ENCODE data around the gene TRPV2. TPM values are rescaled to one million over a fixed set of nuclear protein-coding genes. Genes with fewer than 3 reads are reported as not detected.
"Not testable (repeated sequence)": the region's sequence is repeated elsewhere in the genome, so short reads cannot be mapped to it uniquely, and the experiment has no call there.

TRPV2 gene
- 1 to 10 TPM; 2.3 to 3.6 (median 3.4) TPM for polyA plus RNA-seq (ENCODE audit: insufficient read length in 4 of 4)

GRCh38 chr17:16415031-16415924 lies at the start of gene TRPV2:
TSS of gene TRPV2 (plus strand) at chr17:16415571. CDS start at chr17:16417669, 2,098 bp downstream.
- DNase-seq (ENCODE audit: low read depth in 4 of 4, low spot score in 3 of 4): no peak

GRCh38 chr17:16371742-16372141 lies 43.6 kb upstream of the TRPV2 start:
- no peak for DNase-seq (ENCODE audit: low read depth in 4 of 4, low spot score in 3 of 4)

- no peak for DNase-seq (ENCODE audit: low read depth in 4 of 4, low spot score in 3 of 4)
Observed at GRCh38 chr17:16374146-16374938, 41.0 kb upstream of the TRPV2 start.

- no peak for DNase-seq (ENCODE audit: low read depth in 4 of 4, low spot score in 3 of 4)
Observed at GRCh38 chr17:16377941-16378341, 37.4 kb upstream of the TRPV2 start.

GRCh38 chr17:16378636-16379282 lies 36.6 kb upstream of the TRPV2 start:
- no peak for DNase-seq (ENCODE audit: low read depth in 4 of 4, low spot score in 3 of 4)

GRCh38 chr17:16379654-16380053 lies 35.7 kb upstream of the TRPV2 start:
- DNase-seq (ENCODE audit: low read depth in 4 of 4, low spot score in 3 of 4): no peak

- peak; percentile 90 to 94 (median 92) for DNase-seq (ENCODE audit: low read depth in 4 of 4, low spot score in 3 of 4)
Observed at GRCh38 chr17:16380640-16381495, 34.5 kb upstream of the TRPV2 start, which contains the start of gene UBB. TSS of gene UBB (plus strand) at chr17:16381091. CDS start at chr17:16381908, 817 bp downstream.

- DNase-seq (ENCODE audit: low read depth in 4 of 4, low spot score in 3 of 4): no peak
Observed at GRCh38 chr17:16381496-16381820, 33.9 kb upstream of the TRPV2 start.

GRCh38 chr17:16383216-16383615 lies 32.2 kb upstream of the TRPV2 start:
- DNase-seq (ENCODE audit: low read depth in 4 of 4, low spot score in 3 of 4): no peak

GRCh38 chr17:16383772-16384287 lies 31.5 kb upstream of the TRPV2 start:
- DNase-seq (ENCODE audit: low read depth in 4 of 4, low spot score in 3 of 4): no peak

- no peak for DNase-seq (ENCODE audit: low read depth in 4 of 4, low spot score in 3 of 4)
Observed at GRCh38 chr17:16384557-16384956, 30.8 kb upstream of the TRPV2 start.

- DNase-seq (ENCODE audit: low read depth in 4 of 4, low spot score in 3 of 4): not testable (repeated sequence)
Observed at GRCh38 chr17:16386126-16386507, 29.3 kb upstream of the TRPV2 start.

GRCh38 chr17:16391451-16391850 lies 23.9 kb upstream of the TRPV2 start:
- DNase-seq (ENCODE audit: low read depth in 4 of 4, low spot score in 3 of 4): no peak

- not testable (repeated sequence) for DNase-seq (ENCODE audit: low read depth in 4 of 4, low spot score in 3 of 4)
Observed at GRCh38 chr17:16392491-16392890, 22.9 kb upstream of the TRPV2 start.

GRCh38 chr17:16395887-16396286 lies 19.5 kb upstream of the TRPV2 start:
- DNase-seq (ENCODE audit: low read depth in 4 of 4, low spot score in 3 of 4): not testable (repeated sequence)

- not testable (repeated sequence) for DNase-seq (ENCODE audit: low read depth in 4 of 4, low spot score in 3 of 4)
Observed at GRCh38 chr17:16396693-16397092, 18.7 kb upstream of the TRPV2 start.

- DNase-seq (ENCODE audit: low read depth in 4 of 4, low spot score in 3 of 4): no peak
Observed at GRCh38 chr17:16398270-16399267, 16.8 kb upstream of the TRPV2 start.

GRCh38 chr17:16403847-16404246 lies 11.5 kb upstream of the TRPV2 start:
- not testable (repeated sequence) for DNase-seq (ENCODE audit: low read depth in 4 of 4, low spot score in 3 of 4)

All from right renal pelvis (tissue), 4 donors.